BLaER1 (cell line): ENCODE measurements around the gene CNBD2.
"Not testable (repeated sequence)": the region's sequence is repeated elsewhere in the genome, so short reads cannot be mapped to it uniquely, and the experiment has no call there.

Source experiments
- H3K27ac ChIP-seq: shearing (Covaris generic); formaldehyde crosslinking; 2 replicates; pipeline ENCODE4 v1.8.1; 2022
- H3K27me3 ChIP-seq: shearing (Covaris generic); formaldehyde crosslinking; 2 replicates; pipeline ENCODE4 v1.8.1; 2022
- H3K36me3 ChIP-seq: shearing (Covaris generic); formaldehyde crosslinking; 2 replicates; pipeline ENCODE4 v1.8.1; 2022
- H3K4me1 ChIP-seq: shearing (Covaris generic); formaldehyde crosslinking; 2 replicates; pipeline ENCODE4 v1.8.1; 2022
- H3K4me2 ChIP-seq: shearing (Covaris generic); formaldehyde crosslinking; 2 replicates; pipeline ENCODE4 v1.8.1; 2022
- H3K4me3 ChIP-seq: shearing (Covaris generic); formaldehyde crosslinking; 2 replicates; pipeline ENCODE4 v1.8.1; 2022
- H3K9ac ChIP-seq: shearing (Covaris generic); formaldehyde crosslinking; 2 replicates; pipeline ENCODE4 v1.8.1; 2022
- H3K9me3 ChIP-seq: shearing (Covaris generic); formaldehyde crosslinking; 2 replicates; pipeline ENCODE4 v1.8.1; 2022
- H4K20me1 ChIP-seq: shearing (Covaris generic); formaldehyde crosslinking; 2 replicates; pipeline ENCODE4 v1.8.1; 2022
- Cebpa-rat ChIP-seq: shearing (Covaris generic); IDR thresholded peaks from 2 replicates; pipeline ENCODE4 v1.8.1; 2022

CNBD2 gene

DNA sequence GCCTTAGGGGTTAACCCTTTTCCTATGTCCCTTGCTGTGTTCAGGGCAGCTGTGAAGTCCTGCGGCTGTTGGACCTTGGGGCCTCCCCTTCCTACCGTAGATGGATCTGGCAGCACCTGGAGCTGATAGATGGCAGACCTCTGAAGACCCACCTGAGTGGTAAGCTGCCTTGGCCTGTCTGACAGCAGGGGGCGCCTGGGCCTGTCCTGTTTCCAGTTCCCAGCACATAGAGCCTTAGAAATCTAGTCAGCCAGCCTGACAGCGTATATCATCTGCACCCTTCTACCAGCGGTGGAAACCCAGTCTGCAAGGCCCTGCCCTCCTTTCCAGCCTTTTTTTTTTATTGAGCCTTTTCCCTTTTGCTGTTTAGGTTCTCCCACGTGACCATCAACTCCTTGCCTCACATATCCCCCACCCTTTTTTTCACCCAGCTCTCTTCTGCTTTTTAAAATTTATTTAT is 26.6 kb downstream of the CNBD2 start:
- Histone ChIP-seq H3K4me3 (no peak overlapping the region), H3K9ac (no peak overlapping the region), H3K27me3 (no peaks in the 10 kb centered on the region), H3K36me3 (no peaks in the 10 kb centered on the region), H3K27ac (no peak overlapping the region), H3K4me2 (no peak overlapping the region), H3K4me1 (peaks cover 10% of the 10 kb centered on the region), H3K9me3 (no peaks in the 10 kb centered on the region), H4K20me1 (no peaks in the 10 kb centered on the region)
- no peak for TF ChIP-seq Cebpa-rat

DNA sequence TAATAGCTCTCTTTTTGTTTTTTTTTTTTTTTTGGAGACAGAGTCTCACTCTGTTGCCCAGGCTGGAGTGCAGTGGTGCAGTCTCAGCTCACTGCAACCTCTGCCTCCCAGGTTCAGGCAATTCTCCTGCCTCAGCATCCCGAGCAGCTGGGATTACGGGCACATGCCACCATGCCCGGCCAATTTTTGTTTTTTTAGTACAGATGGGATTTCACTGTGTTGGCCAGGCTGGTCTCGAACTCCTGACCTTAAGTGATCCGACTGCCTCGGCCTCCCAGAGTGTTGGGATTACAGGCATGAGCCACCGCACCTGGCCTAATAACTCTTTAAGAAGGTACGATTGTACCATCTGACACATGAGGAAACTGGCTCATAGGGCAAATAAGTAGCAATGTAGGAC is 28.1 kb downstream of the CNBD2 start:
- not testable (repeated sequence) for H4K20me1 ChIP-seq, H3K9ac ChIP-seq, H3K27me3 ChIP-seq, H3K27ac ChIP-seq, H3K9me3 ChIP-seq, H3K4me1 ChIP-seq, H3K4me2 ChIP-seq, H3K36me3 ChIP-seq, H3K4me3 ChIP-seq

DNA sequence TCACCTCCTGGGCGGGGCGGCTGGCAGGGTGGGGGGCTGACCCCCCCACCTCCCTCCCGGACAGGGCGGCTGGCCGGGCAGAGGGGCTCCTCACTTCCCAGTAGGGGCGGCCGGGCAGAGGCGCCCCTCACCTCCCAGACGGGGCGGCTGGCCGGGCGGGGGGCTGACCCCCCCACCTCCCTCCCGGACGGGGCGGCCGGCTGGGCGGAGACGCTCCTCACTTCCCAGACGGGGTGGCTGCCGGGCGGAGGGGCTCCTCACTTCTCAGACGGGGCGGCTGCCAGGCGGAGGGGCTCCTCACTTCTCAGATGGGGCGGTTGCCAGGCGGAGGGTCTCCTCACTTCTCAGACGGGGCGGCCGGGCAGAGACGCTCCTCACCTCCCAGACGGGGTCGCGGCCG is 32.9 kb downstream of the CNBD2 start:
- not testable (repeated sequence) for H3K27me3 ChIP-seq, H4K20me1 ChIP-seq, H3K27ac ChIP-seq, H3K4me2 ChIP-seq, H3K4me1 ChIP-seq, H3K4me3 ChIP-seq, H3K36me3 ChIP-seq, H3K9ac ChIP-seq
- H3K9me3 ChIP-seq = peaks cover 32% of the 10 kb centered on the region

DNA sequence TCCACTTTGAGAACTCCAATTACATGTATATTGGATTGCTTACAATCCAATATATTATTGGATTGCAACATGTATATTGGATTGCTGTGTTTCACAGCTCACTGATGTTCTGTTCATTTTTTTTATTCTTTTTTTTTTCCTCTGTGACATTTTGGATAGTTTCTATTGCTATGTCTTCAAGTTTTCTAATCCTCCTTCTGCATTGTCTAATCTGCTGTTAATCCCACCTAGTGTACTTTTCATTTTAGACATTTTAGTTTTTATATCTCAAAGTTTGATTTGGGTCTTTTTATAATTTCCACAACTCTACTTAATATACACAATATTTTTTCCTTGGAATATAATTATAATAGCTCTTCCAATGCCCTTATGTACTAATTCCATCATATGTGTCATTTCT is 34.5 kb downstream of the CNBD2 start:
- no peaks in the 10 kb centered on the region for H3K36me3 ChIP-seq
- no peak overlapping the region for H3K9ac ChIP-seq
- H3K4me1 ChIP-seq = no peaks in the 10 kb centered on the region
- peaks cover 32% of the 10 kb centered on the region for H3K9me3 ChIP-seq
- no peak overlapping the region for H3K4me2 ChIP-seq
- no peak overlapping the region for H3K4me3 ChIP-seq
- H3K27me3 ChIP-seq = no peaks in the 10 kb centered on the region
- TF ChIP-seq Cebpa-rat = no peak
- H4K20me1 ChIP-seq = no peaks in the 10 kb centered on the region
- no peak overlapping the region for H3K27ac ChIP-seq

DNA sequence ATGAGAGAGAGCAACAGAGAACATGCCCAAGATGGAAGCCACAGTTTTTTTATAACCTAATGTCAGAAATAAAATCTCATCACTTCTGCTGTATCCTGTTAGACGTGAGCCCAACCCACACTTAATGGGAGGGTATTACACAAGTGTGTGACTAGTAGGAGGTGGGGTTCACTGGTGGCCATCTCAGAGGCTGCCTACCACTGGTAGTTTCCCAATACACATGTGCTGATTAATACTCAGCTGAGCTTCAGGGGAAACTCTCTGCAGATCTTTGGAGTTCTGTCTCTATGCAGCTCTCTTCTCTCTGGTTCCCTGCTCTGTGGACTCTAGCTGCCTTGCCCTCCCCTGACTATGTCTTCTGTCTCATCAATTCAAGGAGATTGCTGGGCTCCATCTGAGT is 35.7 kb downstream of the CNBD2 start:
- no peak overlapping the region for H3K4me2 ChIP-seq

DNA sequence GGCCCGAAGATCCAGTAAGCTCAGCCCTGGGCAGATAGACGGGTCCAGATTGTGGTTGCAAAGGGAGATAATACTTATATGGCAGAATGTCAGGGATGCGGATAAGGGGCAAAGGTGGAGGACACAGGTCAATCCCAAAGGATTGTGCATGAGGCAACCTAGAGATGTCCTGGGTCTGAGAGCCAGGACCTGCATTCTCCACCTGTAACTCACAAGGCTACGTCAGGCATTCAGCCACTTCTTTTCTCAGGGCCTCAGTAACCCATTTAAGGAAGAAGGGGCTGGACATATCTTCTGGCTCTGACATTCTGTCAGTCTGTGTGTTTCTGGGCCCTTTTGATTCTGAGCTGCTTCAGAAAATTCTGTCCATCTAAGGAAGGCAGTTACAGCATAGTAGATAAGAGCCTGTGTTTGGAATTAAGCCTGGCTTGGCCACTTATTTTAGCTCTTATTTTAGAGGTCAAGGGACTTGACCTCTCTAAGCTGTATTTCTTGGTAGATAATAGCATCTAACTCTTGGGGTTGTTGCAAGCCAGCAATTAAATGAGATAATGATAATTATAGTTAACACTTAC is 40.2 kb downstream of the CNBD2 start:
- Histone ChIP-seq H3K27ac (no peak overlapping the region), H3K4me2 (no peak overlapping the region), H3K4me3 (no peak overlapping the region), H3K4me1 (no peaks in the 10 kb centered on the region), H3K9me3 (peaks cover 11% of the 10 kb centered on the region), H3K27me3 (no peaks in the 10 kb centered on the region), H4K20me1 (no peaks in the 10 kb centered on the region), H3K9ac (no peak overlapping the region), H3K36me3 (no peaks in the 10 kb centered on the region)
- TF ChIP-seq Cebpa-rat = no peak

More for the DNA sequence above, 35.7 kb downstream of the CNBD2 start:
- Histone ChIP-seq H3K9ac (no peak overlapping the region), H3K36me3 (no peaks in the 10 kb centered on the region), H3K27ac (no peak overlapping the region), H3K4me1 (no peaks in the 10 kb centered on the region), H4K20me1 (no peaks in the 10 kb centered on the region), H3K9me3 (peaks cover 32% of the 10 kb centered on the region), H3K27me3 (no peaks in the 10 kb centered on the region), H3K4me3 (no peak overlapping the region)
- TF ChIP-seq Cebpa-rat = no peak

DNA sequence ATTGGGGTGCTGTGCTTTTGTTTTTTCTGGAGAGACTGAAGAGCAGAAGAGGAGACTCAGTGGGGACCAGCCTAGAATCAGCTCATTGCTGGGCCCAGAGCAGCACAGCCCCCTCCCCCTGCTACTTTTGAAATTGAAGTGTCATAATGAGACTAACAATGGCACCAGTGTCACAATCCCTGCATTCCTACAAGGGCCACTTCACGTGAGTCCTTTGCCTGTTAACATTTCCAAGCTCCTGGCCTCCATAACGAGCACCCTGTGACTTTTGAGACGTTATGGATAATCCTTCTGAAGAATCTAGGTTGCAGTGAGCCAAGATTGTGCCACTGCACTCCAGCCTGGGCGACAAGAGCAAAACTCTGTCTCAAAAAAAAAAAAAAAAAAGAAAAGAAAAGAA is 41.7 kb downstream of the CNBD2 start:
- Histone ChIP-seq H4K20me1 (no peaks in the 10 kb centered on the region), H3K4me1 (no peaks in the 10 kb centered on the region), H3K36me3 (no peaks in the 10 kb centered on the region), H3K4me3 (no peak overlapping the region), H3K27ac (no peak overlapping the region), H3K9me3 (no peaks in the 10 kb centered on the region), H3K9ac (no peak overlapping the region), H3K27me3 (no peaks in the 10 kb centered on the region), H3K4me2 (no peak overlapping the region)
- TF ChIP-seq Cebpa-rat = no peak

DNA sequence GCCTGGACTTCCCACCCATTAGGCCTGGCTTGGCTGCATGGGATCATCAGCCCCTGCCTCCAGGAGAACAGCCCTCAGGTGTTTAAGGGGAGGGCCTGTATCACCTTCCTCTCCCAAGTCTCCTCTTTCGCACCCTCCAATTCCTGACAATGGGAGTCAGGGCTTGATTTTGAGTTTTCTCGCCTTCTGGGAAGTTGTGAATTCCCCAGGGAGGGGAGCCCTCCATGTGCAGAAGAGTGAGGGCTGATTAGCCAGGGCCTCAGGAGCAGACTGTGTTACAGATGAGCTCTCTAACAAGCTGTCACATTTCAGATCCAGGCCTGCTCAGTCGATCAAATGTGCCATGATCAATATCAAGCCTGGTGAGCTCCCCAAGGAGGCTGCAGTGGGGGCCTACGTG is 42.4 kb downstream of the CNBD2 start:
- TF ChIP-seq Cebpa-rat = no peak

DNA sequence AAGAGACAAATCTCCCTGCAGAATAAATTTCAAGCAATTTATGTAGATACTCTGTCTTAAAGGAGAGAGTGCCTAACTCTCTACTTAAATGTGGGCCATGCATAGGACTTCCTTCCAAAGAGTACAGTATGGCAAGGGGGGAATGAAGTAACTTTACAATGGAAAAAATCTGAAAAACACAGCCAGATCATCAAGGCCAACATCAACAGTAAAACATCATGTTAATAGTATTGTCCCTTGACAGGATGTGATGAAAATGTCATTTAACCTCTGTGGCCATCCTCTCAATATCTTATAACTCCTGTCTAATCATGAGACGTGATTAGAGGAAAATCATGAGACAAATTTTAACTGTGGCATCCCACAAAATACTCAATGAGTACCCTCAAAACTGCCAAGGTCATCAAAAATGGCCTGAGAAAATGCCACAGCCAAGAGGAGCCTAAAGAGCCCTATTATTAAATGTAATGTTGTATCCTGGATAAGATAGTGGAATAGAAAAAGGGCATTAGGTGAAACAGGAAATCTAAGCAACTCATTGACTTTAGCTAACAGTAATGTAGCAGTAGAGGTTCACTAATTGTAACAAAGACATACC is 47.5 kb downstream of the CNBD2 start:
- TF ChIP-seq Cebpa-rat = no peak
- Histone ChIP-seq H3K4me1 (no peaks in the 10 kb centered on the region), H3K27me3 (no peaks in the 10 kb centered on the region), H3K9me3 (no peaks in the 10 kb centered on the region), H4K20me1 (no peaks in the 10 kb centered on the region), H3K9ac (no peak overlapping the region), H3K27ac (no peak overlapping the region), H3K4me3 (no peak overlapping the region), H3K4me2 (no peak overlapping the region), H3K36me3 (no peaks in the 10 kb centered on the region)

More for the DNA sequence above, 42.4 kb downstream of the CNBD2 start:
- no peak overlapping the region for H3K4me3 ChIP-seq
- no peak overlapping the region for H3K27ac ChIP-seq
- H3K9me3 ChIP-seq = no peaks in the 10 kb centered on the region
- no peaks in the 10 kb centered on the region for H3K36me3 ChIP-seq
- no peaks in the 10 kb centered on the region for H3K27me3 ChIP-seq
- H3K4me1 ChIP-seq = no peaks in the 10 kb centered on the region
- H4K20me1 ChIP-seq = no peaks in the 10 kb centered on the region
- no peak overlapping the region for H3K9ac ChIP-seq
- H3K4me2 ChIP-seq = no peak overlapping the region

DNA sequence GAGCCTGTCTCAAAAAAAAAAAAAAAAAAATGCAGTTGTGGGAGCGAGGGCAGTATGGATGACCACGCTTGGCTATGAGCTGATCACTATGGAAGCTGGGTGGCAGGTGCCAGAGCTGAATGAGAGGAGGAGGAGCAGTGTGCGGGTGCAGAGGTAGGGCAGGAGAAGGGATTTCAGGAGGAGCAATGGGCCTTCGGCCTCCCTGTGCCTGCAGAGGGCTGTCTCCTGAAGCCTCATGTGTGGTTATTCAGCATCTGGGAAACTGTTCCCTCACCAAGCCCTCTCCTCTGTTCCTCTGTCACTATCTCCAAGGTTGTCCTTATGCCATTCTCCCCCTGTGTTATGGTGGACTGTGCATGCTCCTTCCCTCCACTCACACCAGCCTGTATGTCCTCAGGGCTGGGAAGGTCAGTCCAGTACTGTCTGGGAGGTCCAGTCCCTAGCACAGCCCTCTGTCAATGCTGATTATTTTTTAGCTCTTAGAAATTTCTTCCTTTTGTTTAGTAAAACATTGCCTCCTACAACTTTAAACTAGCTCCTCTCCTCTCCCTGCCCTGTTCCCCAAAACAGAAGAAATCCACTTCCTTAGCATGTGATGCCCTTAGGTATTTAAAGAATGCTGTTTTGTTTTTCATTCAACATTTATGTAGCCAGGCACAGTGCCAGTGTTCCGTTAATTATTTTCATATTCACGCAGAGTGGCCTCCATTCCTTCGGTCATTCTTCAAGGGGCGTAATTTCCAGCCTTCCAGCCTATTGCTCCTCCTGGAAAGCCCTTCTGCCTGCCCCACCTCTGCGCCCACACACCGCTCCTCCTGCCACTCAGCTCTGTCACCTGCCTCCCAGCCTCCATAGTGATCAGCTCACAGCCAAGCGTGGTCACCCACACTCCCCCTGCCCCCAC is 48.9 kb downstream of the CNBD2 start:
- Histone ChIP-seq H3K4me3 (no peak overlapping the region), H3K4me1 (no peaks in the 10 kb centered on the region), H3K27ac (no peak overlapping the region), H4K20me1 (no peaks in the 10 kb centered on the region), H3K9ac (no peak overlapping the region), H3K4me2 (no peak overlapping the region), H3K27me3 (no peaks in the 10 kb centered on the region), H3K9me3 (no peaks in the 10 kb centered on the region), H3K36me3 (no peaks in the 10 kb centered on the region)
- TF ChIP-seq Cebpa-rat = no peak
